OCI-M2 (cell line): Measurements from ENCODE around the gene TBC1D22A.

Experiments
- DNase-seq: peaks from one replicate; lab custom pipeline; 2025; ENCODE audit not compliant: unreplicated experiment; lab: John Stamatoyannopoulos, UW

TBC1D22A gene

DNA sequence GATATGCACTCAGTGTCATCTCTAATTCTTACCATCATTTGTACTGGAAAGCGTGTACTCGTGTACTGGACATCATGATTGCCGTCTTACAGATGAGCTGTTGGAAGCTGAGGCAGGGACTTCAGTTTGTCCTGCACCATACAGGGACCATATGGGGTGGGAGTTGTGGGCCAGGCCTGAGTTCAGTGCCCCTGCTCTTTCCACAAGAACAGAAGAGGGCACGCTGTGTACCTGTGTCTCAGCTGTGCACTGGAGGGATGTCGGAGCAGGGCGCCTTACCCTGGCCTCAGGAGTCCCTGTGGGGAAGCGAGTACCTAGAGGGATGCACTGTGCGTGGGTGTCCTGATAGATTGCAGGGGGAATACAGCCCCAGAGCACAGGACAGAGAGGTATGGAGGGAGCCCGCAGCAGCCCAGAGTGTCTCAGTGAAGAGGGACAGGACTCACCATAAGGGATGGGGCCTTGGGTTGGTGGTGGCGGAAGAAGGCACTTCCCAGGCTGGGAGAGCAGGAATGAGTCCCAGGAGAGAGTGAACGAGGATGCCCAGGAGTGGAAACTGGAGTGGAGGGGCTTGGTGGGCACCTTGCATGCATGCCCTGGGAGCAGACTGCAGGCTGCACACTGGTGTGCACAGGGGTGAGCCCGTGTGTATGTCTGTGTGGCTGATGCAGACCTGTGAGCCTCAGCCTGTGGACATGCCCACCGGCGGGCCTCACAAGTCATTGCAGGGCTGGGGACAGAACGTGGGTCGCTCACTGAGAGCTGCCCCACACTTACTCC lies 329.7 kb downstream of the TBC1D22A start:
- DNase-seq: no peak

DNA sequence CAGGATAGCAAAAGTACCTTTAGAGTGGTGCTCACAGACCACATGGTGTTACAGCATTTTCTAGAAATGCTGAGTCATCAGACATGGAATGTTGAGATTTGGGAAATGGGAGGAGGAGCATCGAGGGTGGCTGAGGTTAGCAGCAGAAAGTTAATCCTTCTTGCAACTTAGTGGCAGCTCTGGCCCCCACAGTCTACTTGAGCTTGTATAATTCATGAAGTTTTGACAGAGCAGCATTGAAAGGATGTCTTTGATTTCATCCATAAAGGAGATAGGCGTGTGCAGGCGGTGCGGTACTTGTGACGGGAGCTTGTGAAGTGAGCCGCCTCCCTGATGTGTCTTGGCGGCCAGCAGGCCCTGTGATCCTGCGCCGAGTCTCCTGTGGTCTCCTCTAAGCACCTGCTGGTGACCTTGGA lies 330.5 kb downstream of the TBC1D22A start:
- DNase-seq: no peak

DNA sequence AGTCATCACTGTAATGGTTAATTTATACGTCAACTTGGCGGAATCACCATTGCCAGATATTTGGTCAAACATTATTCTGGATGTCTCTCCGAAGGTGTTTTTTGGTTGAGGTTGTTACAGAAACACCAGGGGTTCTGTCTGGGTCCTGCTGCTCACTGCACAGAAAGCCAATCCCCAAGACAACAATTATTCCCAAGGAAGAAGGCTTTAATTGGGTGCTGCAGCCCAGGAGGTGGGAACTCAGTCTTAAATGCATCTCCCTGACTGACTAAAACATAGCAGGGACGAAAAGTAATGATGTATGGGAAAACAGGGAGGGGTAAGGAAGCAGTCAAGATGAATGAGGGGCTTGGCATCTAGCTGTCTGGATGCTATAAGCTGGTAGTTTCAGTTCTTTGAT lies 331.3 kb downstream of the TBC1D22A start:
- DNase-seq: no peak

DNA sequence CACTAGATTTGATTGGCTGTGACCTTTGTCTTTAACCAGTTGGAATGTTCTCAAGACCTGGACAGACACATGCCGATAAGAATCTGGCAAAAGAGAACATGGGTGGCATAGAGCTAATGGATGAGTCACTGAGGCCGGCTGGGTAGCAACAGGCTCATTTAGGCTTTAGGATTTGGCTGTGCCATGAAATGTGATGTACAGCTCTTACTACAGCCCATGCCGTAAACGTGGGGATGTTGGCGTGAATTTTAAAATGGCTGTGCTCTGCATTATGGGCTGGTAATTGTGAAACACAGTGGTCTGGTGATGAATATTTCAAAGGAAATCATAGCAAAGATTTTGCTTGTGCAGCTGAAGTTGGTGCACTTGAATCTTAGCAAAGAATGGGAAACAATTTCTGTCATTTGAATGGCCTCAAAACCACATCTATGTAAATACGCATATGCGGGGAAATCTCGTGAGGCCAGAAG lies 332.4 kb downstream of the TBC1D22A start:
- DNase-seq: no peak

DNA sequence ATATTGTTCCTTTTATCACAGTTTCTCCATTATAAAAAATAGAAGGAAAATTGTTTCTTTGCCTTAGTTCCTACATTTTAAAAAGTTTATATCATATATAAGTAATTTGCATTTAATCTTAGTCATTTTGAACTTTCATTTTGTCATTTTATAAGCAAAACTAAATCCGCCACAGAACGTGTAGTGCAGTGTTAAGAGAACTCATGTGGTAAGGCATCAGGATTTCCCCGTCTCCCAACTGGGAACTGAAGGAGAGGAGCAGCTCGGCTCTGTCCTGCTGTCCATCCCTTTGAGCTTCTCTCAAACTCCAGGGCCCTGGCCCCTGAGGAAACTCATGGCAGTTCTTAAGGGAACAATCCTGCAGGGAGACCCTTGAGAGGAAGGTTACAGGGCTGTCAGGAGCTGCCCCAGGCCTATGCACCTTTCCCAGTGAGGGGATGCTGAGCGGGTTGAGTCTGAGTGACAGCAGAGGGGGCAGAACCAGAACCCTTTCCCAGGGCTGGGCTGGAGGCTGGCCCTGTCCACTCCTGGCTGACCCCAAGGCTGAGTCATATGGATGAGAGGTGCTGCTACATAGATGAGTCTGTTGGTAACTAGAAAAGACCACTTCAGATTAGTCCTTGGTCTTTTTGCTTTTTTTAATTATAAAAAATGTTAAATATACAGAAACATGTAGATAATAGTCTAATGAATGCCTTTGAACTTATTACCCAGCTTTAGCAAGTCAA lies 333.1 kb downstream of the TBC1D22A start:
- no peak for DNase-seq

GRCh38 chr22:47098121-47098520 lies 335.7 kb downstream of the TBC1D22A start:
- no peak for DNase-seq

- no peak for DNase-seq
Observed at GRCh38 chr22:47098554-47098953, 336.1 kb downstream of the TBC1D22A start.

- DNase-seq: no peak
Observed at GRCh38 chr22:47100019-47100418, 337.6 kb downstream of the TBC1D22A start.

DNA sequence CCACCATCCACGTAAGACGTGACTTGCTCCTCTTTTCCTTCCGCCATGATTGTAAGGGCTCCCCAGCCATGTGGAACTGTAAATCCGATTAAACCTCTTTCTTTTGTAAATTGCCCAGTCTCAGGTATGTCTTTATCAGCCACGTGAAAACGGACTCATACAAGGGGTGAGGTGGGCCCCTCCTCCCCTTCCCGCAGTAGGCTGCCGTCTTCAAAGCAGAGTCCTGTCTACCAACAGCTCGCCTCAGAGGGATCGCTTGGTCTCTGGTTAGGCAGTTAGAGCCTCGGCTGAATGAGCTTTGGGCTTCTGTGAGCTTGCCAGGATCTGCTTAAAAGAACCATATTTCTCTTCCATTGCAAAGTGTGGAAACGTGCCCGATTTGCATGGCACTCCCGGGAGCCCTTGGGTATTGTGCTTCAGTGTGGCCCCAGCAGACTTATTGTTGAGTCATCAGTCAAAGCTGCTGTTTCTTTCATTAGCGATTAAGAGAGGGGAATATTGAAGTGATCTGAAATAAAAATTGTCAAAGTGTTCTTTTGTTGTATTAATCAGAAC lies 338.3 kb downstream of the TBC1D22A start:
- no peak for DNase-seq

DNA sequence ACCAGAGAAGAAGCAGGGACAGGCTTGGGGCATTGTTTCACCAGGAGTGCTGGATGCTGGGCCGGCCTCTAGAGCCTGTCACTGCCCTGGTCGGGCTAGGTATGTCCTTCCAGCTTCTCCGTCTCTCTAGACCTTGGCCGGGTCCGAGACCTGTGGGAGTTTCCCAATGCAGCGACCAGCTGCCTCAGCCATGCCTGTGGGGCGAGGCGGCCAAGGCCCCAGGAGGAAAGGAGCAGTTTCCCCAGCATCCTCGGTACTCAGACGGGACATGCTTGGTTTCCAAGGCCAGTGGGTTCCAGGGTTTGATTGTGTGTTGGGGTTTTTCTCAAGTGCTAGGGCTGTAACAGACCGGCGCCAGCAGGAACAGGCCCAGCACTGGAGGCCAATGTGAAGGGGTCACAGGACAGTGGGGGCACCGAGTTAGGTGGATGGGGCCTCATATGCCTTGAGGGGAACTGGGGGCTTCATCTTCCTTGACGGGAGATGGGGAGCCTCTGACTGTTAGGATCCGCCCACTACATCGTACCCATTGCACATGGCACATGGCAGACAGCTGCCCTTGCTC lies 339.0 kb downstream of the TBC1D22A start:
- DNase-seq: no peak

- DNase-seq: no peak
Observed at GRCh38 chr22:47102081-47102480, 339.6 kb downstream of the TBC1D22A start.

- no peak for DNase-seq
Observed at GRCh38 chr22:47102648-47103047, 340.2 kb downstream of the TBC1D22A start.

DNA sequence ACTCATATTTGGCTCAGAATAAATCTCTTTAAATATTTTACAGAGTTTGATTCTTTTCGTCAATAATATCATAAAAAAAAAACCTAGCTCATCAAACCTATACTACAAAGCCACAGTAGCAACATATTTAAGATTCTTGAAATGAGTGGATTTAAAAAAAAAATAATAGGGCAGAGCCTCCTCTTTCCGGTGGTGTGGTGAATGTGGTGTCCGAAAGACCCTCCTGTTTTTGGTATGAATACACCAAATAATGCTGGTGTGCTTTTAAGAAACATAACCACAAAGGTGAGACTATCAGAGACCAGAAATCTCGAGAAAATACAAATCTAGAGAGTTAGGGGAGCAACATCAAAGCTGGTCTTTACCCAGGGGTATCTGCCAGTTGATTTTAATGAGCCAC lies 342.6 kb downstream of the TBC1D22A start:
- DNase-seq: no peak

DNA sequence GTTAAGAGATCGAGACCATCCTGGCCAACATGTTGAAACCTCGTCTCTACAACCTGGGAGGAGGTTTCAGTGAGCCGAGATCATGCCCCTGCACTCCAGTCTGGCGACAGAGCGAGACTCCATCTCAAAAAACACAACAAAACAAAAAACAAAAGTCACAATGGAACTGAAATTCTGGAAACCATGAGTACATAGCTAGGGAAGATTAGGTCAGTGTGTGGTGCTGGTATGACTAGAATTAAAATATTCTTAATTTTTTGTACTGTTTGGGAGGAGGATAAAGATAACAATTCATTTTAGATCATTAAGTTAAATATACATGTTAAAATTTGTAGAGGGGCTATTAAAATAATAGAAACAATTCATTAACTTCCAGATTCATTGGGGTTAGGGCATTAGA lies 344.4 kb downstream of the TBC1D22A start:
- DNase-seq: no peak

DNA sequence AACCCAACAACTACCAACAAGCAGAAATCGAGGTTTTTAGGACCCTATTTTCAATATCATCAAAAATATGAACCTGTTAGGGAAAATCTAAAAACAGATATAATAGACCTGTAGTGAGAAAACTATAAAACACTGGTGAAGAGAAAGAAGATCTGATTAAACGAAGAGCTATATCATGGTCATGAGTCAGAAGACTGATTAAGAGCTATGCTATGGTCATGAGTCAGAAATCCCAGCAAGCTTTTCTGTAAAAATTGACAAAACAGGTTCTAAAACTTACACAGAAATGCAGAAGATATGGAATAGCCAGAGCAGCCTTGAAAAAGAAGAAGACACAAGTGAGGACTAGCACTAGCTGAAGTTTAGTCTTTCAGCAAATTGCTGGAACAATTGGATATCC lies 345.0 kb downstream of the TBC1D22A start:
- DNase-seq: no peak

DNA sequence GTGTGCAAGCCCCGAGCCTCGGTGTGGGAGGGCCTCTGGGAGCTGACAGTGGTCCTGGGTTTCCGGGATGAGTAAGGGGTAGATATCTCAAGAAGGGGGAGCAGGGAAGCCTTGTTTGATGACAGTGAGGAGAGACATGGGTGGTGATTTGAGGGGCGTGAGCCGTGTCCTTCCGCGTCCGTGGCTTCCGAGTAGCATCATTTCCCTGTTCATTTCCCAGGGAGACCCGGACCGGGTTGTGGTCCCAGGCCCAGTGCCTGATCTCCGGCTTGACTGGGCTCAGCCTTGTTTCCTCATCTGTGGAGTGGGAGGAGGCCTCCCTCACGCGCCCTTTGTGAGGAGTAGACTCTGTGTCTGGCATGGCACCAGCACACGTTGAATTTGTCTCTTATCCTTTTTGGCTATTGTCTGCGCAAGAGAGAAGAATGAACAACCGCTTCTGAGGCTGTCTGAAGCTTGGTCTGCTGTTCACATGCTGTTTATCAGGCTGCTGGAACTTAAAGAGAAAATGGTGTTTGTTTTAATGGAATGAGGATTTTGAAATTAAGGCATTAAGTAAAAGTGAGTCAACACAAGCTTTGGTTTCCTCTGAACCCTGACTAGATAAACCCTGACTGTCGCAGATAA lies 348.5 kb downstream of the TBC1D22A start:
- no peak for DNase-seq

GRCh38 chr22:47111626-47112581 lies 349.5 kb downstream of the TBC1D22A start:
- no peak for DNase-seq

- DNase-seq: no peak
Observed at GRCh38 chr22:47112582-47112965, 350.1 kb downstream of the TBC1D22A start.

DNA sequence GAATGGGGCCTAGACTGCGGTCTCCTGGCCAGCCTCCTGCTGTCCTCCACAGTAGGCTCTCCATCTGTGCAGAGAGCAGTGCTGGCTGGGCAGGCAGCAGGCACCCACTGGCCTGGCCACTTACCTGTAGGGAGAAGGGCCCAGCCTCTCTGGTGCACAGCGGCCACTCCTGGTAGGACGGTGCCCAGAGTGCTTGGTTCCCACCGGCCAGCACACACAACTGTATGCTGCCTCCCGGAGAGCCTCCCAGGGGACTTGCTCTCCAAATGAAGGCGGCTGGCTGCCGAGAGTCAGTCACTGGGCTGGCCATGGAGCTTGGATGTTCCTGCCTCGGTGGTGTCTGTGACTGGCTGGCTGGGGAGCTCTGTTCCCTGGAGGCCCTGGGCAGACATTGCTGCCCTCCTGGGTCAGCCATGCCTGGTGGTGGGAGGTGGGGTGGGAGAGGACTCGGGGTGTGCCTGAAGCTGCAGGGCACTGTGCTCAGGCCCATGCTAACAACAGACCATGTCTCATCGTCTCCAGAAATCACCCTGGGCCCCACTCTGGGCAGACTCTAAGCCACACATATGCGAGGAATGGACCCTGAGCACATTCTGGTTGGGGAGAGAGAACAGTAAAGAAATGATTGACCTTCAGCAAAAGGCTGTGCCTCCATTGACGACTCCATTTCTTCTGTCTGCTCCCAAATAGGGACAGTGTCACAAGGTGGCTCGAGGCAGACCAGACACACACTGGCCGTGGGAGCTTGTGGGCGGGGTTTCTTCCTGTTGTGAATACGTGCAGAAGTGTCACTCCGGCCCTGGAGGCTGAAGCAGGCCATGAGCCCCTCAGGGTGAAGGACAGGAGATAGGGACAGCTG lies 350.8 kb downstream of the TBC1D22A start:
- no peak for DNase-seq
